H9 (cell line): ENCODE results near the gene HSD17B2. TPM values are rescaled to one million over a fixed set of nuclear protein-coding genes. Genes with fewer than 3 reads are reported as not detected.

Experiments used
- DNase-seq: peaks from one replicate; pipeline ENCODE4 v3.0.0-alpha.2; 2017
- H2AFZ ChIP-seq: one replicate; pipeline ENCODE4 v1.6.1; 2013; ENCODE audit warnings: mild to moderate bottlenecking, low read length, control low read depth, moderate library complexity
- H2AK5ac ChIP-seq: 2 replicates; pipeline ENCODE4 v1.6.1; 2013; ENCODE audit warnings: low read length, control low read depth, mixed read lengths; ENCODE audit not compliant: insufficient read length
- H2BK120ac ChIP-seq: one replicate; pipeline ENCODE4 v1.6.1; 2013; ENCODE audit warnings: low read depth, mild to moderate bottlenecking, low read length, control low read depth, inconsistent platforms; ENCODE audit not compliant: poor library complexity, severe bottlenecking
- H2BK12ac ChIP-seq: 2 replicates; pipeline ENCODE4 v1.6.1; 2013; ENCODE audit warnings: low read length, control low read depth, mixed read lengths, low read depth; ENCODE audit not compliant: insufficient read length
- H2BK15ac ChIP-seq: 2 replicates; pipeline ENCODE4 v1.6.1; 2013; ENCODE audit warnings: low read depth, low read length, control low read depth
- H2BK20ac ChIP-seq: one replicate; pipeline ENCODE4 v1.6.1; 2013; ENCODE audit warnings: low read depth, mild to moderate bottlenecking, low read length, control low read depth, inconsistent platforms; ENCODE audit not compliant: poor library complexity, severe bottlenecking
- H2BK5ac ChIP-seq: 2 replicates; pipeline ENCODE4 v1.6.1; 2013; ENCODE audit warnings: low read length, control low read depth, mixed read lengths; ENCODE audit not compliant: insufficient read length
- H3K14ac ChIP-seq: 2 replicates; pipeline ENCODE4 v1.6.1; 2013; ENCODE audit warnings: low read length, control low read depth; ENCODE audit not compliant: insufficient read depth
- H3K18ac ChIP-seq: 2 replicates; pipeline ENCODE4 v1.6.1; 2013; ENCODE audit warnings: low read depth, mild to moderate bottlenecking, mixed read lengths, low read length, control low read depth; ENCODE audit not compliant: insufficient read length
- H3K23ac ChIP-seq: 2 replicates; pipeline ENCODE4 v1.6.1; 2013; ENCODE audit warnings: low read length, control low read depth, mixed read lengths, low read depth; ENCODE audit not compliant: insufficient read length
- H3K23me2 ChIP-seq: 2 replicates; pipeline ENCODE4 v1.6.1; 2013; ENCODE audit warnings: low read depth, mild to moderate bottlenecking, mixed read lengths, low read length, control low read depth; ENCODE audit not compliant: insufficient read length, poor library complexity, severe bottlenecking
- H3K27ac ChIP-seq: 2 replicates; pipeline ENCODE4 v1.5.1; 2013; ENCODE audit warnings: low read length, control low read depth, mixed read lengths, low read depth; ENCODE audit not compliant: insufficient read length
- H3K27me3 ChIP-seq: 2 replicates; pipeline ENCODE4 v1.6.1; 2013; ENCODE audit warnings: low read length, control low read depth, inconsistent platforms; ENCODE audit not compliant: insufficient read depth
- H3K4ac ChIP-seq: 2 replicates; pipeline ENCODE4 v1.6.1; 2013; ENCODE audit warnings: low read depth, mild to moderate bottlenecking, control low read depth, inconsistent platforms, low read length, moderate library complexity
- H3K4me1 ChIP-seq: 2 replicates; pipeline ENCODE4 v1.6.1; 2013; ENCODE audit warnings: low read length, control low read depth, inconsistent platforms; ENCODE audit not compliant: insufficient read depth
- H3K4me2 ChIP-seq: 2 replicates; pipeline ENCODE4 v1.6.1; 2013; ENCODE audit warnings: low read length, control low read depth, mixed read lengths; ENCODE audit not compliant: insufficient read length, insufficient read depth
- H3K56ac ChIP-seq: 2 replicates; pipeline ENCODE4 v1.6.1; 2013; ENCODE audit warnings: low read depth, mild to moderate bottlenecking, mixed read lengths, low read length, control low read depth; ENCODE audit not compliant: insufficient read length
- H3K79me1 ChIP-seq: 2 replicates; pipeline ENCODE4 v1.6.1; 2013; ENCODE audit warnings: low read depth, mild to moderate bottlenecking, moderate library complexity, low read length, control low read depth, inconsistent platforms; ENCODE audit not compliant: insufficient read depth, poor library complexity, severe bottlenecking
- H3K79me2 ChIP-seq: 2 replicates; pipeline ENCODE4 v1.6.1; 2013; ENCODE audit warnings: low read length, control low read depth, inconsistent platforms; ENCODE audit not compliant: insufficient read depth
- H3K9ac ChIP-seq: 2 replicates; pipeline ENCODE4 v1.6.1; 2013; ENCODE audit warnings: low read length, control low read depth, mixed read lengths; ENCODE audit not compliant: insufficient read length; ENCODE audit errors: extremely low read depth
- H3K9me3 ChIP-seq: one replicate; pipeline ENCODE4 v1.6.1; 2013; ENCODE audit warnings: low read depth, low read length, inconsistent platforms; ENCODE audit not compliant: control insufficient read depth
- H3T11ph ChIP-seq: one replicate; pipeline ENCODE4 v1.6.1; 2013; ENCODE audit warnings: mild to moderate bottlenecking, low read length, control low read depth, inconsistent platforms
- H4K20me1 ChIP-seq: one replicate; pipeline ENCODE4 v1.6.1; 2013; ENCODE audit not compliant: control insufficient read depth, insufficient read length, insufficient read depth
- H4K5ac ChIP-seq: 2 replicates; pipeline ENCODE4 v1.6.1; 2013; ENCODE audit warnings: low read depth, mild to moderate bottlenecking, mixed read lengths, low read length, control low read depth; ENCODE audit not compliant: insufficient read length
- H4K8ac ChIP-seq: replicated peaks from 2 replicates; pipeline ENCODE4 v1.6.1; 2013; ENCODE audit warnings: low read length, control low read depth, mixed read lengths, low read depth; ENCODE audit not compliant: insufficient read length
- H4K91ac ChIP-seq: 2 replicates; pipeline ENCODE4 v1.6.1; 2013; ENCODE audit warnings: low read depth, mild to moderate bottlenecking, moderate library complexity, mixed read lengths, low read length, control low read depth; ENCODE audit not compliant: insufficient read length
- H3K27ac Mint-ChIP-seq, 3 experiments: 2 replicates in 2 of 3; 3 replicates in 1 of 3; pipeline ENCODE4 v1.8.0; 2020 to 2021; ENCODE audit warnings: mixed read lengths in 3 of 3, mild to moderate bottlenecking in 1 of 3, moderate library complexity in 1 of 3
- H3K27me3 Mint-ChIP-seq: 2 replicates; pipeline ENCODE4 v1.8.0; 2021; ENCODE audit warnings: low read depth, mild to moderate bottlenecking, moderate library complexity, mixed read lengths
- H3K36me3 Mint-ChIP-seq, 3 experiments: 2 replicates in 2 of 3; 3 replicates in 1 of 3; pipeline ENCODE4 v1.8.0; 2020 to 2021; ENCODE audit warnings: low read depth in 3 of 3, mixed read lengths in 3 of 3; ENCODE audit not compliant: insufficient read depth in 1 of 3
- H3K4me1 Mint-ChIP-seq, 2 experiments: 2 replicates each; pipeline ENCODE4 v1.8.0; 2020; ENCODE audit warnings: mixed read lengths in 2 of 2
- H3K4me3 Mint-ChIP-seq, 2 experiments: 2 replicates in 1 of 2; 3 replicates in 1 of 2; pipeline ENCODE4 v1.8.0; 2020 to 2021; ENCODE audit warnings: mild to moderate bottlenecking in 2 of 2, mixed read lengths in 2 of 2, moderate library complexity in 1 of 2
- H3K9me3 Mint-ChIP-seq, 2 experiments: 2 replicates in 1 of 2; 3 replicates in 1 of 2; pipeline ENCODE4 v1.8.0; 2020; ENCODE audit warnings: mild to moderate bottlenecking in 2 of 2, mixed read lengths in 2 of 2, moderate library complexity in 1 of 2
- WGBS: extraction: QIAGEN DNeasy Blood & Tissue Kit; methylation state at CpG from one replicate; pipeline ENCODE4 v1.1.7; 2013; ENCODE audit warnings: missing lambda C conversion rate, low lambda C conversion rate, mixed read lengths; ENCODE audit not compliant: insufficient read length; ENCODE audit errors: extremely low coverage; 5-methylcytosine and 5-hydroxymethylcytosine counted together
- total RNA-seq: library from RNA; stranded (reverse); gene quantifications from 2 replicates; pipeline ENCODE4 v1.2.1, GENCODE V29; 2021
- TF ChIP-seq, protein P1 (sequence below): fragments of 200-600 bp; sonication (generic); conservative IDR thresholded peaks from 3 replicates; pipeline ENCODE4 v1.8.0; 2021; ENCODE audit warnings: antibody characterized with exemption, mild to moderate bottlenecking

The HSD17B2 gene
- total RNA-seq, 1 experiment from 2014 or later = not detected

DNA sequence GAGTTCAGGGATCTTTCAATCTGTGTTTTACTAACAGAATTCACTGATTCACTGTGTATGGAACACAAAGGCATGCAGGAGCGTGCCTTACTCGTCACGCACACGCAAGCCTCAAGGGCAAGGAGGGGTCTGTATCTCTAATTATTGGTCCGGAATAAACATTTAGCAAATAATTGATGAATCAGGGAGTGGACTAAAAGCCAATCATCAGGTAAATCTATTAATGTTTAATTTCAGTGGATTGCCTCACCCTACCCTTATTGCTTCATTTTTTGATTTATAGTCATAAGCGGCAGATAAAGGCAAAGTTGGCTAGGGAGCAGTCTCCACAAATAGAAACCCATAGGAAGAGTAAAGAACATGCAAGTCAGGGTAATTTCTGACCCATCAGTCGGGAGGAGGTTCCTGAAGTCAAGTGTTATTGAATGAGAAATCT, 7.4 kb upstream of the HSD17B2 start:
- no peaks in the 10 kb centered on the region; the same call in 1 of the 2 replicates for H3K4me1 ChIP-seq
- H3K56ac ChIP-seq = no peak overlapping the region
- TF ChIP-seq, protein P1, sequence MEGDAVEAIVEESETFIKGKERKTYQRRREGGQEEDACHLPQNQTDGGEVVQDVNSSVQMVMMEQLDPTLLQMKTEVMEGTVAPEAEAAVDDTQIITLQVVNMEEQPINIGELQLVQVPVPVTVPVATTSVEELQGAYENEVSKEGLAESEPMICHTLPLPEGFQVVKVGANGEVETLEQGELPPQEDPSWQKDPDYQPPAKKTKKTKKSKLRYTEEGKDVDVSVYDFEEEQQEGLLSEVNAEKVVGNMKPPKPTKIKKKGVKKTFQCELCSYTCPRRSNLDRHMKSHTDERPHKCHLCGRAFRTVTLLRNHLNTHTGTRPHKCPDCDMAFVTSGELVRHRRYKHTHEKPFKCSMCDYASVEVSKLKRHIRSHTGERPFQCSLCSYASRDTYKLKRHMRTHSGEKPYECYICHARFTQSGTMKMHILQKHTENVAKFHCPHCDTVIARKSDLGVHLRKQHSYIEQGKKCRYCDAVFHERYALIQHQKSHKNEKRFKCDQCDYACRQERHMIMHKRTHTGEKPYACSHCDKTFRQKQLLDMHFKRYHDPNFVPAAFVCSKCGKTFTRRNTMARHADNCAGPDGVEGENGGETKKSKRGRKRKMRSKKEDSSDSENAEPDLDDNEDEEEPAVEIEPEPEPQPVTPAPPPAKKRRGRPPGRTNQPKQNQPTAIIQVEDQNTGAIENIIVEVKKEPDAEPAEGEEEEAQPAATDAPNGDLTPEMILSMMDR = no peak
- H2BK20ac ChIP-seq = no peak overlapping the region
- no peak overlapping the region for H2BK120ac ChIP-seq
- H3K9me3 Mint-ChIP-seq = peaks cover 0 to 3% of the 10 kb centered on the region in 2 experiments; a peak in 1 of 5 replicates
- WGBS = no CpG with 5 or more reads among the region's 7 CpGs
- no peaks in the 10 kb centered on the region for H3K23me2 ChIP-seq
- no peak overlapping the region for H2BK12ac ChIP-seq
- peaks cover 16% of the 10 kb centered on the region for H3K27me3 Mint-ChIP-seq
- no peak overlapping the region for H4K8ac ChIP-seq
- no peaks in the 10 kb centered on the region for H3K79me2 ChIP-seq
- no peak overlapping the region for H2BK5ac ChIP-seq
- no peak overlapping the region for H4K91ac ChIP-seq
- H3K79me1 ChIP-seq = no peaks in the 10 kb centered on the region
- DNase-seq = no peak
- H3K36me3 Mint-ChIP-seq = no peaks in the 10 kb centered on the region
- no peak overlapping the region for H3K23ac ChIP-seq
- no peaks in the 10 kb centered on the region for H3K27me3 ChIP-seq
- no peak overlapping the region for H3K27ac ChIP-seq
- H3K4me3 Mint-ChIP-seq = no peak overlapping the region
- no peaks in the 10 kb centered on the region for H3K4me1 Mint-ChIP-seq
- no peak overlapping the region for H3K4ac ChIP-seq
- H4K5ac ChIP-seq = no peak overlapping the region
- no peak overlapping the region for H2AK5ac ChIP-seq
- no peak overlapping the region for H3K4me2 ChIP-seq
- H2AFZ ChIP-seq = no peak overlapping the region
- no peak overlapping the region for H3K18ac ChIP-seq
- no peak overlapping the region for H3T11ph ChIP-seq
- H3K9ac ChIP-seq = no peak overlapping the region
- no peak overlapping the region for H3K14ac ChIP-seq
- H2BK15ac ChIP-seq = no peak overlapping the region
- H4K20me1 ChIP-seq = no peaks in the 10 kb centered on the region
- no peak overlapping the region for H3K27ac Mint-ChIP-seq
- no peaks in the 10 kb centered on the region for H3K9me3 ChIP-seq
